GM18511 (cell line): ENCODE results near the gene PDS5B.

ENCODE experiments used
- ATAC-seq: cut with Tn5 transposase; IDR thresholded peaks from one replicate; pipeline ENCODE4 v1.9.1; 2021; ENCODE audit warnings: mild to moderate bottlenecking, moderate library complexity; ENCODE audit not compliant: unreplicated experiment

The PDS5B gene

GRCh38 chr13:32781906-32782305 lies 195.7 kb downstream of the PDS5B start:
- ATAC-seq = no peak

- ATAC-seq = no peak
Observed at GRCh38 chr13:32783067-32783466, 196.8 kb downstream of the PDS5B start.

- ATAC-seq = no peak
Observed at GRCh38 chr13:32790731-32791130, 204.5 kb downstream of the PDS5B start.

GRCh38 chr13:32791545-32792172 lies 205.4 kb downstream of the PDS5B start:
- peak; percentile 94 for ATAC-seq

- ATAC-seq = no peak
Observed at GRCh38 chr13:32796754-32797153, 210.5 kb downstream of the PDS5B start.

GRCh38 chr13:32802159-32802558 lies 215.9 kb downstream of the PDS5B start:
- no peak for ATAC-seq

- no peak for ATAC-seq
Observed at GRCh38 chr13:32804673-32805230, 218.5 kb downstream of the PDS5B start.

GRCh38 chr13:32811297-32811800 lies 225.1 kb downstream of the PDS5B start:
- peak; percentile 89 for ATAC-seq

- ATAC-seq = no peak
Observed at GRCh38 chr13:32821149-32821688, 235.0 kb downstream of the PDS5B start.

- no peak for ATAC-seq
Observed at GRCh38 chr13:32822771-32823170, 236.5 kb downstream of the PDS5B start.

- no peak for ATAC-seq
Observed at GRCh38 chr13:32823597-32823996, 237.3 kb downstream of the PDS5B start.

GRCh38 chr13:32824061-32824460 lies 237.8 kb downstream of the PDS5B start:
- no peak for ATAC-seq

GRCh38 chr13:32824675-32825074 lies 238.4 kb downstream of the PDS5B start:
- no peak for ATAC-seq

GRCh38 chr13:32825481-32825880 lies 239.2 kb downstream of the PDS5B start:
- no peak for ATAC-seq

- ATAC-seq = peak; percentile 66
Observed at GRCh38 chr13:32826372-32826771, 240.1 kb downstream of the PDS5B start.
